ENCODE data around the gene ITGB2.

DNA sequence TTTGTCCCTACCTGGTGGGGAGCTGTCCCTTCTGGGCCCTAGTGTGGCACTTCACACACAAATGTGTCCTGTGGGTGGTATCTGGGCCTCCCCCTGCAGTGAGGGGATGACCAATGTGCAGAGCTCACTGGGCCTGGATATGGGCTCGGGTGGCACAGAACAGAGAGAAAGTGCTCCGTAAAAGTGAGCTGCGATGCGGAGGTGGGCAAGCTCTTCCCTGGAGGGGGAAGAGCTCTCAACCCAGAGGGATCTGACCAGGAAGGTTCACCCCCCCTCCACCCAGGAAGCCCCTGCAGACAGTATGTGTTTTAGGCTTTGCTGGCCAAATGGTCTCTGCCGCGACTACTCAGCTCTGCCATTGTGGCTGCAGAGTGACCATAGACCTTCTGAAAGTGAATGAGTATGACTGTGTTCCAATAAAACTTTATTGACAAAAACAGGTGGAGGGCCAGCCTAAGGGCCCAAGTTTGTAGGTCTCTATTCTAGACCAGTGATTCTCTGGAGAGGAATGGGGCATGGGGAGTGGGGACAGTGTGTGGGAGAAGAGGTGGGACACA lies 8.6 kb upstream of the ITGB2 start:
- TF ChIP-seq, protein P1, sequence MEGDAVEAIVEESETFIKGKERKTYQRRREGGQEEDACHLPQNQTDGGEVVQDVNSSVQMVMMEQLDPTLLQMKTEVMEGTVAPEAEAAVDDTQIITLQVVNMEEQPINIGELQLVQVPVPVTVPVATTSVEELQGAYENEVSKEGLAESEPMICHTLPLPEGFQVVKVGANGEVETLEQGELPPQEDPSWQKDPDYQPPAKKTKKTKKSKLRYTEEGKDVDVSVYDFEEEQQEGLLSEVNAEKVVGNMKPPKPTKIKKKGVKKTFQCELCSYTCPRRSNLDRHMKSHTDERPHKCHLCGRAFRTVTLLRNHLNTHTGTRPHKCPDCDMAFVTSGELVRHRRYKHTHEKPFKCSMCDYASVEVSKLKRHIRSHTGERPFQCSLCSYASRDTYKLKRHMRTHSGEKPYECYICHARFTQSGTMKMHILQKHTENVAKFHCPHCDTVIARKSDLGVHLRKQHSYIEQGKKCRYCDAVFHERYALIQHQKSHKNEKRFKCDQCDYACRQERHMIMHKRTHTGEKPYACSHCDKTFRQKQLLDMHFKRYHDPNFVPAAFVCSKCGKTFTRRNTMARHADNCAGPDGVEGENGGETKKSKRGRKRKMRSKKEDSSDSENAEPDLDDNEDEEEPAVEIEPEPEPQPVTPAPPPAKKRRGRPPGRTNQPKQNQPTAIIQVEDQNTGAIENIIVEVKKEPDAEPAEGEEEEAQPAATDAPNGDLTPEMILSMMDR (IDR thresholded peaks at IDR 0.05): no peak
- no peak for TF ChIP-seq POLR2AphosphoS5 (IDR thresholded peaks at IDR 0.05; ENCODE audit: insufficient read depth in 1 of 2, low read depth in 1 of 2)
